GDM1 (cell line): Measurements from ENCODE around the gene MAB21L2.

ENCODE experiments used
- DNase-seq: peaks from one replicate; lab custom pipeline; 2025; lab: John Stamatoyannopoulos, UW

MAB21L2 gene

DNA sequence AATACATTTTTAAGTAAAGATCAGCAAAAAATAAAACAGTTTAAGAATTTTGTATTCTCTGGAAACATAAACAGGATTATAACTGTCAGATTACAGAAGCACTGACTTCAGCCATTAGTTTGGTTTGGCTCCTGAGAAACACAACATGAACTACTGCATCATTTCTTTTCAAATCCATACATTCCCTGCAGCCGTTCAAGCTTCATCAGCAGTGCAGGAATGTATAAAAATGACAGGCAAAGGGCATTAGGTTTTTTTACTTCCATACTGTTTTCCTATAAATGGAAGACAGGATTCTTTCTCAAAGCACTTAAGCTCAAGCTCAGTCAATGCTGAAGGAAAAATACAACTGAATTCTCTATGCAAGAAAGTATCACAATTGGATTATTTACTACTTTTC, 4.2 kb upstream of the MAB21L2 start:
- DNase-seq = no peak

DNA sequence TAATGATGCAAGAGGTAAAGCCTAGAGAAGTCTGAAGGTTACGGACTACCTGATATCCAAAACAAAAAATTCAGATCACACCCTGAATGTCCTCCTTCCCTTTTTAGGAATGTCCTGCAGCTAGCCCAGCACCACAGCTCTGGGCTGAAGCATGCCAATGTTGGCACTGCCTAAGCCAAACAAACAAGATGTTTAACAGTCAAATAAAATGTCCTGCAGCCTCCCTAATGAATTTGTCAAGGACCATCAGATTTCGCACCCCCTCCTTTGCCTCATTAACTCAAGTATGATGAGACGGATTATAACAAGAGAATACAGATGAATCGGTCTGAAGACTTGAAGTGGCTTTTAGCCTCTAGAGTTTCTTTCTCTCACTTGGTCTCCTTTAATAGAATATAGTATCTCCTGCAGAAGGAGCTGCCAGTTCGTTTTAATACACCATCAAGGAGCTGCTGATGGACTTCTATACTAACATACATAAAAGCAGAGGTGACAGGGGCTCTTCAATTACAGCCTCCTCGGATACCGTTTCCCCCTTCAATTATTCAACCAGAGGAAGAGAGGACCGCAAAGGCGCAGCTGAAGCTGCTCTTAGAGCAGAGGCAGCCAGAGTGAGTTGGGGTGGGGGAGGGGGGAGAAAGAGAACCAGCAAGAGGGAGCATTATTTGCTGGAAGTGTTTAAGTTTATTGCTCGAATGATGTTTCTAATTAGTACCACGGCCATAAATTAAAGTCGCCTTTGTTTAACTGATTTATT, 3.0 kb upstream of the MAB21L2 start:
- no peak for DNase-seq

DNA sequence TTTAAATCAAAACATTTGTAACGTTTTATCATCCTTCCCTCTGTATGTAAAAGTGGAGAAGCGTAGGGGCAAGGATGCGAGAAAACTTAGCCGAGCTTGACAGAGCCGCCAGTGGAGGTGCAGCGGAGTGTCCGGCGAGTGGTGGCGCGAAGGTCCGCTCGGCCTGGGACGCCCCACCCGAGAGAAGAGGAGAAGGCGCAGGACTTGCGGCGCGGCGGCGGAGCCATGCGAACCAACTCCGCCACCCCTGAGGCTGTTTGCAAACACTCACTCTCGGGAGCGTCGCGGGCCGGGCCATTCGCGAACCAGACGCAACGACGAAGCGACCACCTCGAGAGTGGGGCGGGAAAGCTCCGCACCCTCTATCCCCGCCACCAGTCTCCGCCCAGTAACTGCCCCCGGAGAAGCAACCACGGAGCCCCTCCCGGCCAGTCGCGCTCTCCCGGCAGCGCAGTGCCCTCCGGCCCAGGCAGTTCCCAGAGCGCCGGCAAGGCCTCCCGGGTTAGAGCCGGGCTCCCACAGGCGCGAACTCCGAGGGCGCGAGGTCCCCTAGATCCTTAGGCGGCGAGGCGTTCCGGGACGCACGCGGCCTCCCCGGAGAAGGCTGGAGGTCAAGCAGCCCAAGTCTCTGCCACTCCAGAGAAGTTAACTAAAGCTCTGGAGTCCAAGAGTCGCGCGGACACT, 2.3 kb upstream of the MAB21L2 start:
- no peak for DNase-seq

DNA sequence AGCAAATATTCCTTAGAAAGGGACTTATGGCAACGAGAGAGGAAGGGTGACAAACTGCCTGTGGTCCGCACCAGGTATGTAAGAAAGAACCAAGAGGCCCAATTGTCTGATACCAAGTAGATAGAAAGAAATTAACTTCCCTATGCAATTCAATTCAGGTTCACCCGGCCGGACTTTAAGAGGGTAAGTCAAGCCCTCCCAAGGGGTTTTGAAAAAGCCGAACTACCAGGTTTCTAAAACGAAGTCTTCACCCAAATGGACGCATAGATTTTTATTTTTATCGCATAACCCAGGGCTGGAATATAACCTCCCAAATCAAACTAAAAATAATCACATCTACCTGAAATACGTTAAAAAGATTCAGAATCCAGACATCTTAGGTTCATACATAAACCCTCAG, 1.6 kb upstream of the MAB21L2 start:
- DNase-seq = no peak

DNA sequence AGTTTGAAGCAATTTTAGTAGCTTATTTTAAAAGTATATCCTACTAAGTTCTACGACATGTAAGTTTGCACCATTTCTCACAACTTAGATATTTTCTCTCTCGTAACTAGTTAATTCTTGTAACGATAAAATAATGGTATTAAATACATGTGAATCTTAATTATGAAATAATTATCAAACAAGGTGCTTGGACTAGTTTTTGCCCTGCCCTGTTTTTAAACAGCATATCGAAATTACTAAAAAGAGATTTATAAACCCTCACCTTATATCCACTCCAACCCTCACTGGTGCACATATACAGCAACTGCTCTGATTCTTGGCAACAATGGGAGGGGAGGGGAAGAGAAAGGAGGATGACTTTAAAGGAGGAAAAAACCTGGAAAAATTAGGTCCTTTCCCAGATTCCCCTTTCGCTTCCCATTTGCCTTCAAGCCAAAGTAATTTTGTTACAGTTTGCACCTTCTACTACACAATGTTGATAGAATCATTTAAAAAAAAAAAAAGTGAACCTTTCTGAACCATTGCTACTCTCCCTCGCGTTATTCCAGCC, 820 bp upstream of the MAB21L2 start:
- DNase-seq = no peak

DNA sequence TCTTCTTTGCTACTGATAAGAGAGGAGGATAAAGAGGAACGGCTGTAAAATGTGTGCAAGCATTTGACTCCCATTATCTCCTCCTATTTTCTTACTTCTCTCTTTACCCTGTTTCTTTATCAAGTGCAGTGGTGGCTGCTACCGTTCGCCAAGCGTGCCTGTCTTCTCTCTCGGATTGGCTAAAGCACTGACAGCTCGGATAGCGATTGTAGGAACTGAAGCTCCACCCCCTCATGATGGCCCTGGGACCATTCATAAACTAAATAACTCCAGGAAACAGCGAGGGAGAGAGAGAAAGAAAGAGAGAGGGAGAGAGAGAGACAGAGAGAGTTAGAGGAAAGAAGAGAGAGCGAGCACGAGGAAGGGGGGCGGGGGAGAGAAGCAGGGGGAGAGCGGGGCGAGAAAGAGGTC, 305 bp upstream of the MAB21L2 start:
- DNase-seq = no peak

DNA sequence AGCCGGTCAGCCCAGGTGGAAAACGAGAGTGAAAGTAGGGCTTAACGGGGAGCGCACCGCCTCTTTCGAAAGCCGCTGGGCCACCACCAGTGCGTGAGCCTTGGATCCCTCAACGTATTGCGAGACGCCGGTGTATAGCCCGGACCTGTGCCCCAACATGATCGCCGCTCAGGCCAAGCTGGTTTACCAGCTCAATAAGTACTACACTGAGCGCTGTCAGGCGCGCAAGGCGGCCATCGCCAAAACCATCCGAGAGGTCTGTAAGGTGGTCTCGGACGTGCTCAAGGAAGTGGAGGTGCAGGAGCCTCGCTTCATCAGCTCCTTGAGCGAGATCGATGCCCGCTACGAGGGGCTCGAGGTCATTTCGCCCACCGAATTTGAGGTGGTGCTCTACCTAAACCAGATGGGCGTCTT, 929 bp downstream of the MAB21L2 start:
- DNase-seq = no peak

DNA sequence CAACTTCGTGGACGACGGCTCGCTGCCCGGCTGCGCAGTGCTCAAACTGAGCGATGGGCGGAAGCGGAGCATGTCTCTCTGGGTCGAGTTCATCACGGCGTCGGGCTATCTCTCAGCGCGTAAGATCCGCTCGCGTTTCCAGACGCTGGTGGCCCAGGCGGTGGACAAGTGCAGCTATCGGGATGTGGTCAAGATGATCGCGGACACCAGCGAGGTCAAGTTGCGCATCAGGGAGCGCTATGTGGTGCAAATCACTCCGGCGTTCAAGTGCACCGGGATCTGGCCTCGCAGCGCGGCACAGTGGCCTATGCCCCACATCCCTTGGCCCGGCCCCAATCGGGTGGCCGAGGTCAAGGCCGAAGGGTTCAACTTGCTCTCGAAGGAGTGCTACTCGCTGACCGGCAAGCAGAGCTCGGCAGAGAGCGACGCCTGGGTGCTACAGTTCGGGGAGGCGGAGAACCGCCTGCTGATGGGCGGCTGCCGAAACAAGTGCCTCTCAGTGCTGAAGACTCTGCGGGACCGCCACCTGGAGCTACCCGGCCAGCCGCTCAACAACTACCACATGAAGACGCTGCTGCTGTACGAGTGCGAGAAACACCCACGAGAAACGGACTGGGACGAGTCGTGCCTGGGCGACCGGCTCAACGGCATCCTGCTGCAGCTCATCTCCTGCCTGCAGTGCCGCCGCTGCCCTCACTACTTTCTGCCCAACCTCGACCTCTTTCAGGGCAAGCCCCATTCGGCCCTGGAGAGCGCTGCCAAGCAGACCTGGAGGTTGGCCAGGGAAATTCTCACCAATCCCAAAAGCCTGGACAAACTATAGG, 1.5 kb downstream of the MAB21L2 start:
- DNase-seq = no peak

DNA sequence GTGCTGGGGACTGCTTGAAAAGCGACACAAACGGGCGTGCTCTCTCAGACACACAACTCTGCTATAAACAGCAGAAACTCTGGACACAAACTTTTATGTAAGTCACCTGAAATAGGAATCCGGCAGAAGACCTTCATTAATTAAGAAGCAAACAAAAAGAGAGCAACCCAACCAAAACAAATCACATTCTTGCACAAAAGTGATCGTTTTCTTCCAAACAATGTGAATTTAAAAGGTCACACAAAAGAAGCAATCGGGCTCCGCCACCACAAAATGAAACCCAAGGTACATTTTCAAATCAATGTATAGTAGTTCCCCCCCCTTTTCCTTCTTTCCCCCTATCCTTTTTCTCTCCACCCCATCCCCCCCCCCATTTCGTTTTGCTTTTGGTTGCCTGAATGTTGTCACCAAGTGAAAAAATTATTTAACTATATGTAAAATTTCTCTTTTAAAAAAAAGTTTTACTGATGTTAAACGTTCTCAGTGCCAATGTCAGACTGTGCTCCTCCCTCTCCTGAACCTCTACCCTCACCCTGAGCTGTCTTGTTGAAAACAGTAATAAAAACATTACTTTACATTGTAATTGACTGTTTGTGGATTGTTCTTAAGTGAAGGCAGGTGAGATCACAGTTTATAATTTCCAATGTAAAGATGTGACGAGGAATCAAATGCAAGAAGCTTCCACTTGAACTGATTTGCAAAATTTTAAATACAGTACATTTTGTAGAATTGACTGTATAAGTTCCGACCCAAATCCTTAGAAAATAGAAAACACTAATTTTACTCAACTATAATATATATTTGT, 2.4 kb downstream of the MAB21L2 start:
- DNase-seq = no peak

DNA sequence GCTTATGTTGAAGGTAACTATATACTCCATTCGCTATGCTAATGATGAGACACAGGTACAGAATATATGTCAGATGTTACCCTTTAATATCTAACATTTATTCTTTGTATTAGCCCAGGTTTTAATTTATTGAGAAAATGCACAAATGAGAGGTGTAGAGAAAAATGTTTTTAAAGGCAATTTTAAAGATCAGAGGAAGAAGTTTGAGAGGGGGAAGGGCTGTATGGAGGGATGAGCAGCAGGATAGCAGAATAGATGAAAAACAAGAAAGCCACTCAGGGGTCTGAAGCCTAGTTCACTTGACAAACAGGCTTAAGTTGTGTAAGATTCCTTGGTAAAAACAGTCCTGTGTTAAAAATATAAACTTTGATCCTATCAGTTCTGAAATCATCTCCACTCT, 3.7 kb downstream of the MAB21L2 start:
- no peak for DNase-seq

DNA sequence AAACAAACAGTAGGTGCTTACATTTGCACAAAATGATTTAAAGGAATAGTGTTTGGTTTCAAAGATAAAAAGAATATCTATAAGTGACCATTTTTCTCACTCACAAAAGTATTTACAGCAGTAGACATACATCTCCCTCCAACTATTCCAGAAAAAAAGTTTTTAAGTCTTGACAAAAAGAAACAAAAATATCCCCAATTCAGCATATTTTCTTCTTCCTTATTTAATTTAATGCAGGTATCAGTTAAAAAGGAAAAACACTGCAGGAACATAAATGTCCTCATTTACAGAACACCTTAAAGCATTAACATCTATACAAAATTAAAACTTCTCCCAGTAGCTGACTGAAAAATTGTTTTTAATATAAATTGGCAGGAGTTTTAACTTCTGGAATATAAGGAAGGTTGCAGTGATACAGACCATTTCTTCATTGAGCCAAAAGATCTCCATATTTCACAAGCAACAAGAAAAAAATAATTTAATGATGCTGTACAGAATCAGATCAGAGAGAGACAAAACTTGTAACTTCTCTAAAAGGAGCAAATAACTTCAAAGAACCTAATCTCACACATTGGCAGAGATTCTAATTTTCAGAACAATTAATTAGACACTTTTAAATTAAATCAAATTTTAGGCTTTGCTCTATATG, 4.3 kb downstream of the MAB21L2 start:
- no peak for DNase-seq

DNA sequence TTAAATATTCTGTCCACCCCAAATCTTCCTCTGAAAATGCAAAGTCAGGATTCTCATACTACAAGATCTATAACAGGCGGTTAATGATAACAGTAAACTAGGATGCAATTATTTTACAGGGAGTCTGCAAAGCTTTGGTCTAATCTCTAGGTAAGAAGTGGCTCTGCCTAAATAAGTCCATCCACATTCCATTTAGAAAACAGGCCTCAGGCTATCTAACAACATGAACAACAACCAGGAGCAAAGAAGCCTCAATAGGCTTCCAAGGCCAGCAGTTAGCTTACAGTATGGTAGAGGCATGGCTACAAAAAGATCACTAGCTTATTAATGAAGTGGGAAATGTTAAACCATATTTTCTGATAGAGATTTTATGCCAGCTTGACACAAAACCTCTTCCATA, 6.4 kb downstream of the MAB21L2 start:
- DNase-seq = no peak

DNA sequence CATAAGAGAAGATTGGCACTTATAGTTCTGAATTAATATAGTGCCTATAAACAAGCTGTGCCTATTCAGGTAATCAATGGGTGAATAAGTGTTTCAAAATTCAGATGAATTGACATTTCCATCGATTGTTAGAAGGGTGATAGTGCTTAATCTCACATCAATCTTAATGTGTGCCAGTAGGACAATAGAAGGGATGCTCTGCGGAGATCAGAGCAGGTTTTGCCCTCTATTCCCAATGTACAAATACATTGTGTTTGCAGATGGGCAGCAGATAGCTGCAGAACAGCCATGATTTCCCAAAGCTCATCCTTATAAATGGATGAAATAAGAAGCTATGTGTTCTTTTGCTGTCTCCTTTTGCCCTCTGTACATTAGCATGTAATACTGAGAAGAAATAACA, 7.2 kb downstream of the MAB21L2 start:
- no peak for DNase-seq

DNA sequence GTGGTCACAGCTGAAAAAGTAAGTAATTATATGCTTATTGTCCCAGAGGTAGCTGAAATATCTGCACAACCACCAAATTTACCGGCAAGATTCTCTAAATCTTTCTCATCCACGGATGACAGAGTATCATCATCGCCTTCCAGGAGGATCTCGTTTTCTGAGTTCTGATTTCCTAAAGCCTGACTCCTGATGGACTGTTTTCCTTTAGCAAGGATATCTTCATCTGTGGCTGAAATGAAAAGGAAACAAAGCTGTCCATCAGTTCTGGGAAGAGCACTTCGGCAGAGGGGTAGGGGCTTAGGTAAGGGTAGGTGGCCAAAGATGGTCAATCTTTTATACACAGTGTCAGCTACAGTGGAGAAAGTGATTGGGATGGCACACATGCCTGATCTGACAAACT, 8.7 kb downstream of the MAB21L2 start:
- no peak for DNase-seq

DNA sequence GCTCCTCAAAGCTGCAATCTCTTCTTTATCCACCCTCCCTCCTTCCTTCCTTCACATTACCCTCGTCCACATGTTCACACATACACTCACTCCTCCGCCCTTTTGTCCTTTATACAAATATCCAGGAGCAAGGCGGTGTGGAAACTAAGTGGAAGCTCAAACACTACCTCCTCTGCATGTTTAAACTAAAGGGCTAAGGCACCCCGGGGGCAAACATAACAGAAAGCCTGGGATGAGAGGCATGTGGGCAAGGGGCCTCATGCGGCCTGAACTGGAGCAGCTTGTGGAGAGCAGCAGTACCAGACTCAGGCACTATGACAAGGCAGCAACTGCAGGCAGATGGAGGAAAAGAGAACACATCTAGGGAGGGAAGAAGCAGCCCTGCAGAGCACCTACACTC, 9.5 kb downstream of the MAB21L2 start:
- no peak for DNase-seq

DNA sequence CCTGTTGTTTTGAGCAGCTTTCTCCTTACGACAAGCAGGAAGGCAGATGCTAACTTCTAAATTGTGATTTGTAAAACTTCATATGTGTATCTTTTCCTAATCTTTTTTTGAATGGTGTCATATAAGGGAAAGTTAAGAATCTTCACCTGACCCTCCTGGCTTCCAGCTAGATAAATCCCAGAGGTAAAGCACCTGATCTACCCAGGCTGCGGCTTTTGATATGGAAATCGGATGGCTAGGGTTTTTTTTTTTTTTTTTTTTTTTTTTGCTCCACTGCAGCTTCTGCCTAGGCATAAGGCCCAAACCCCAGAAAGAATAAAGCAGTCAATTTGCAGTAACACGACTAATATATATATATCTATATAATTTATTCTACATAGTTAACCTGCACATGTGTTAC, 10.0 kb downstream of the MAB21L2 start:
- no peak for DNase-seq

DNA sequence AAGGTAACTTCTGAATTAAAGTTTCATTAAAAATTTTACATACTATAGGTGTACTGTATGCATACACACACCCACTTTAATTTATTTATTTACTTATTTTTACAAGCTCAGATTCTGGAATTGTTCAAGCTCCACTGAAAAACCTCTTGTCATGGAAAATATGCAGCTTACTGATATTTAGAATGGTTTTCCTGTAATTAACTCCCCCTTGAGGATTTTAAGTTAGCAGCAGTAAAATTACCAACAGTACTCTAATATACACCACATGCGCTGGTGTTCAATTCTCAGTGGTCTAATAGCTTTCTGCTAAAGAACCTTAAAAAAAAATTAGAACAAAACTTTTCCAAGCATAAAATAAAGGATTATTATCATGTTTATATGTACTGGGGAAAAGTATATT, 12.0 kb downstream of the MAB21L2 start:
- no peak for DNase-seq

DNA sequence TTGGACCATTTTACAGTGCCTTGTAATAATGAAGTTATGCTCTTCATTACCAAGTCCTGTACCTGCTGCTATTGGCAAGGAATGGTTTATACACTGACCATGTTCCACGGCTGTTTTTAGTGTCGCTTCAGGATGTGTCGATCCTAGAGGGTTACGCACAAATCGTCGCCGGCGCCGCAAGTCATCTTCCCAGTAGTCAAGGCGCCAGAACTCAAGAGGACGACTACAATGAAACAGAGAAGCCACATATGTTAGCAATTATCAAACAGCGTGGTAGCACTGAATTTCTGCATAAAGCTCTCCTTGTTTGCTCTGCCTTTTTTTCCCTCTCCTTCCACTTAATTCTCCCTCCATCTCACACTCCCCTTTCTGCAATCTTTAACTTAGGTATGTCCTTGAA, 17.0 kb downstream of the MAB21L2 start:
- DNase-seq = no peak

DNA sequence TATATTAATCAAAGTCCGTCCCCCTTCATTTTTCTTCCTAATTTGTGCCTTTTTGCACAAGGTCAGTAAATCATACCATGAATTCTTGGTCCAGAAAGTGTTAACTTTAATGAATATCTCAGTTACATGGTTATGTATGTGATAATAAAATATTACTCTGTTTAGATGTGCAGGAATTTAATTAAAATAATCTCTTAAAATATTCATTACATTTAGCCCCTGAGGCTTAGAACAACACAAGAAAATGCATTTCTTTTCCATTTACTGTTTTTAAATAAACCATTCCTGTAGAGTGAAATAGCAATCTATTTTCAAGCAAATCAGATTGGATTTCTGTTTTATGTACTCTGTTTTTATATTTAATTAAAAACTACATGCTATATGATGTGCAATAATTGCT, 17.6 kb downstream of the MAB21L2 start:
- no peak for DNase-seq

DNA sequence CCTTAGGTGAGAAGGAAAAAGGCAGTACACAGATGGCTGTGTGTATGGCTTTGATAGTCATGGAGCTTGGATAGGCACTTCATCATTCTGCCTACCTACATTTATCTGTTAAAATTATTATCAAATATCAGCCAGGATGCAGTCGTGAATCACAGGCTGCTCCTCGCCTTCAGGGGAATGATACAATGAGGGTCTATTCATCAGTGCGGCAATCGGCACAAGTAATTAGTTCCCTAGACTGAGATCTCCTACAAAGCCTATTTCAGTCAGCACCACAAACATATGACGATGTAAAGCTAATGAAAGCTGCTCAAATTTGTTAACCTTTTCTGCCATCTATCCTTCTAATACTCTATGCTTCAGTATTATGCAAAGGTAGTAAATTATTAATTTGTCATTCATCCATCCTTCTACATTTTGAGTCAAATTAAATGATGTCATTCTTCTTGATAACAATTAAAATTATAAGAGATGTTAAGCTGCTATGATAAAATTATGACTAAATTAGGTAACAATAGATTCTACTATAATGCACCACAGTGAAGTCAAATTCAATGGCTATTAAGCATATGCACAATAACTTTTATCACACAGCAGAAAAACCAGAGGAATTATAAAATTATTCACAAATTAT, 19.0 kb downstream of the MAB21L2 start:
- DNase-seq = no peak

DNA sequence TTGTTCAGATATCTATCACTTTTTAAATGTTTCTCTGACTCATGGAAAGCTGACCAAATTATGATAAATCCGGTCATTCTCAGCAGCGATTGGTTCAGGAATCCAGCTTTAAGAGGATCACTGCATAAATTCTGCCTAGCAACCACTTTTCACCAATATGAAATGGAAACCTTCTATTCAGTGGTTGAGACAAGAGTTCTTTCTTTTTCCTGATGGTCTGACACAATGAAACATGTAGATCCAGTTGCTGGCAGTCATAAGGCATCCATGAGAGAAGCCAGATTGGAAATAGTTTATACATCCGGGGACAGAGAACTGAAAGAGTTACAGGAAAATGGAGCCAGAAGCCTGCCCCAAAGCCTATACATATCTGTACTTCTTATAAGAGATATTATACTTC, 27.2 kb downstream of the MAB21L2 start:
- no peak for DNase-seq
